Activated T-helper 2 cell treated with anti-CD3 and anti-CD28 coated beads, Interferon-gamma antibody, Interleukin-2, Interleukin-4, amounts not matched to agents 10 μg/mL and 5 μg/mL and 100 μg/mL, durations not matched to agents 14 hours and 24 hours and 36 hours (primary cell): ENCODE data around the gene FOXR1. TPM values are rescaled to one million over a fixed set of nuclear protein-coding genes. Genes with fewer than 3 reads are reported as not detected.
A peak's percentile ranks its signal among the peaks of the same experiment; 100 is the strongest.
"Not testable (repeated sequence)": the region's sequence is repeated elsewhere in the genome, so short reads cannot be mapped to it uniquely, and the experiment has no call there.

Source experiments
- DNase-seq: peaks from one replicate; pipeline ENCODE4 v3.0.0; 2021; ENCODE audit warnings: low spot score
- H3K27ac Mint-ChIP-seq: one replicate; pipeline ENCODE4 v1.8.0; 2021; ENCODE audit warnings: mixed read lengths
- H3K27me3 Mint-ChIP-seq: one replicate; pipeline ENCODE4 v1.8.0; 2021; ENCODE audit warnings: low read depth, mixed read lengths
- H3K36me3 Mint-ChIP-seq: one replicate; pipeline ENCODE4 v1.8.0; 2021; ENCODE audit warnings: low read depth, mixed read lengths
- H3K4me1 Mint-ChIP-seq: one replicate; pipeline ENCODE4 v1.8.0; 2021; ENCODE audit warnings: low read depth, mixed read lengths
- H3K4me3 Mint-ChIP-seq: one replicate; pipeline ENCODE4 v1.8.0; 2021; ENCODE audit warnings: low read depth, mild to moderate bottlenecking, moderate library complexity, mixed read lengths
- H3K9me3 Mint-ChIP-seq: one replicate; pipeline ENCODE4 v1.8.0; 2021; ENCODE audit warnings: mixed read lengths
- intact Hi-C: fragments of 100-400 bp; cut with micrococcal nuclease; formaldehyde crosslinking; loops from one replicate; pipeline ENCODE4 v1.15.1; 2023
- total RNA-seq: library from RNA; stranded (reverse); gene quantifications from 2 replicates; pipeline ENCODE4 v1.2.3, GENCODE V29; 2022

Gene FOXR1
- total RNA-seq, 1 donor from 2014 or later, result not detected

- no peak for DNase-seq
- Mint-ChIP-seq H3K27me3 (no peaks in the 10 kb centered on the region), H3K9me3 (no peaks in the 10 kb centered on the region), H3K36me3 (peaks cover 71% of the 10 kb centered on the region), H3K4me3 (peak overlapping the region; percentile 35), H3K27ac (peak overlapping the region; percentile 41), H3K4me1 (peaks cover 17% of the 10 kb centered on the region)
- intact Hi-C loops, result loop anchor here (5.0 kb wide), 1 partner anchor 88 kb away; the partner anchor contains the start of gene BCL9L
Measured at GRCh38 chr11:119015054-119015611, 43.6 kb downstream of the FOXR1 start.

DNA sequence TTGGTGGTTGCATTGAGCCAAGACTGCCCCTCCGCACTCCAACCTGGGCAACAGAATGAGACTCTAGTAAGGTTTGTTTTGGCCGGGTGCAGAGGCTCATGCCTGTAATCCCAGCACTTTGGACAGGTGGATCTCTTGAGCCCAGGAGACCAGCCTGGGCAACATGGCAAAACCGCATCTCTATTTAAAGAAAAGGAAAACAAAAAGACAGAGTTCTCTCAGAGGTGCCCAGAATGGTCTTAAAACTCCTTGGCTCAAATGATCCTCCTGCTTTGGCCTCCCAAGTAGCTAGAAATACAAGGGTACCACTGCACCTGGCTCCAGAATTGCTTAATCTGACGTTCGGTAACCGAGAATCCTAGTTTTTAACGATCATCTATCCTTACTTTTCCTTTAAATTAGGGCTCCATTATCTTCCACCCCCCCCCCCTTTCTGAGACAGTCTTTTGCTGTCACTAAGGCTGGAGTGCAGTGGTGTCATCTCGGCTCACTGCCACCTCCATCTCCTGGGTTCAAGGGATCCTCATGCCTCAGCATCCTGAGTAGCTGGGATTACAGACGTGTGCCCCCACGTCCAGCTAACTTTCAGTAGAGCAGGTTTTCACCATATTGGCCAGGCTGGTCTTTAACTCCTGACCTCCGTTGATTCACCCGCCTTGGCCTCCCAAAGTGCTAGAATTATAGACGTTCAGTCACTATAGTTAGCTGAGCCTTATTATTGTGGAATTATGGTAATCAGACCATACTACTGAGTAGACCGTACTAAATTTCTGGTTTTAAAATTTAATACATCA is 44.9 kb downstream of the FOXR1 start:
- Mint-ChIP-seq H3K36me3 (peaks cover 77% of the 10 kb centered on the region), H3K4me1 (peaks cover 21% of the 10 kb centered on the region), H3K27me3 (no peaks in the 10 kb centered on the region), H3K27ac (peak overlapping the region; percentile 100), H3K9me3 (no peaks in the 10 kb centered on the region), H3K4me3 (peak overlapping the region; percentile 99)
- intact Hi-C loops, result loop anchor here (5.0 kb wide), 1 partner anchor 89 kb away; the partner anchor contains the start of gene BCL9L
- DNase-seq, result no peak

- not testable (repeated sequence) for DNase-seq, H3K27me3 Mint-ChIP-seq, H3K9me3 Mint-ChIP-seq
- Mint-ChIP-seq H3K36me3 (peaks cover 82% of the 10 kb centered on the region), H3K4me1 (peaks cover 25% of the 10 kb centered on the region), H3K4me3 (peak overlapping the region; percentile 99), H3K27ac (peak overlapping the region; percentile 100)
- intact Hi-C loops, result loop anchor here (5.0 kb wide), 1 partner anchor 90 kb away; the partner anchor contains the start of gene BCL9L
Measured at GRCh38 chr11:119017377-119017776, 45.8 kb downstream of the FOXR1 start.

- Mint-ChIP-seq H3K27ac (peak within 1 kb of the TSS; percentile 100), H3K27me3 (no peaks in the 10 kb centered on the region), H3K36me3 (peaks cover 81% of the 10 kb centered on the region), H3K4me1 (peaks cover 25% of the 10 kb centered on the region), H3K9me3 (no peaks in the 10 kb centered on the region), H3K4me3 (peak within 1 kb of the TSS; percentile 99)
- peak; percentile 93 for DNase-seq
- intact Hi-C loops, result loop anchor here (1.0 to 5.0 kb wide), 8 partner anchors 12 to 188 kb away; partner anchors contain the start of genes BCL9L, CBL, CENATAC and HMBS
Measured at GRCh38 chr11:119018074-119018938, 46.7 kb downstream of the FOXR1 start, which contains the start of the genes RPS25 and TRAPPC4. Gene RPS25 (minus strand): TSS chr11:119018343. CDS start chr11:119018284, 59 bp downstream. Gene TRAPPC4 (plus strand): TSS chr11:119018766. CDS start chr11:119018796, 30 bp downstream.

- intact Hi-C loops, result loop anchor here (2.0 to 5.0 kb wide), 5 partner anchors 37 to 187 kb away; partner anchors contain the start of genes BCL9L, CBL, HMBS and HYOU1
- peaks cover 28% of the 10 kb centered on the region for H3K4me1 Mint-ChIP-seq
- H3K27ac Mint-ChIP-seq, result peak overlapping the region; percentile 100
- no peaks in the 10 kb centered on the region for H3K9me3 Mint-ChIP-seq
- DNase-seq, result no peak
- H3K4me3 Mint-ChIP-seq, result peak overlapping the region; percentile 99
- peaks cover 83% of the 10 kb centered on the region for H3K36me3 Mint-ChIP-seq
- H3K27me3 Mint-ChIP-seq, result no peaks in the 10 kb centered on the region
Measured at GRCh38 chr11:119019996-119020395, 48.4 kb downstream of the FOXR1 start.

DNA sequence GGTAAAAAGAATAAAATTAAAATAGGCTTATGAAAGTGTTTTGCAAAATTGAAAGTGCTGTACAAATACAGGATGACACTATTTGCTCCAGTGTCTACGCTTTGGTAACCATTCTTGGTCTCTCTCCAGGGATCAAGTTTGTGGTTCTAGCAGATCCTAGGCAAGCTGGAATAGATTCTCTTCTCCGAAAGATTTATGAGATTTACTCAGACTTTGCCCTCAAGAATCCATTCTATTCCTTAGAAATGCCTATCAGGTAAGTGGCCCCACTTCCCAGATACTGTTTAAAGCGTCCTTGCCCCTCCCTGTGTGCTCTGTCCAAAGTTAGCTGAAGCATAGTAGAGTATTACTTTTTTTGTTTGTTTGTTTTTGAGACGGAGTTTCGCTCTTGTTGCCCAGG is 50.1 kb downstream of the FOXR1 start:
- Mint-ChIP-seq H3K36me3 (peaks cover 74% of the 10 kb centered on the region), H3K4me3 (peak overlapping the region; percentile 56), H3K4me1 (peaks cover 22% of the 10 kb centered on the region), H3K27me3 (no peaks in the 10 kb centered on the region), H3K27ac (no peak overlapping the region), H3K9me3 (no peaks in the 10 kb centered on the region)
- no peak for DNase-seq
- intact Hi-C loops, result no loop called here

GRCh38 chr11:119023741-119024140 is 52.2 kb downstream of the FOXR1 start:
- no peak for DNase-seq
- Mint-ChIP-seq H3K27me3 (no peaks in the 10 kb centered on the region), H3K4me1 (peaks cover 24% of the 10 kb centered on the region), H3K9me3 (no peaks in the 10 kb centered on the region), H3K36me3 (peaks cover 63% of the 10 kb centered on the region), H3K4me3 (no peak overlapping the region), H3K27ac (peak overlapping the region; percentile 47)
- intact Hi-C loops, result no loop called here

DNA sequence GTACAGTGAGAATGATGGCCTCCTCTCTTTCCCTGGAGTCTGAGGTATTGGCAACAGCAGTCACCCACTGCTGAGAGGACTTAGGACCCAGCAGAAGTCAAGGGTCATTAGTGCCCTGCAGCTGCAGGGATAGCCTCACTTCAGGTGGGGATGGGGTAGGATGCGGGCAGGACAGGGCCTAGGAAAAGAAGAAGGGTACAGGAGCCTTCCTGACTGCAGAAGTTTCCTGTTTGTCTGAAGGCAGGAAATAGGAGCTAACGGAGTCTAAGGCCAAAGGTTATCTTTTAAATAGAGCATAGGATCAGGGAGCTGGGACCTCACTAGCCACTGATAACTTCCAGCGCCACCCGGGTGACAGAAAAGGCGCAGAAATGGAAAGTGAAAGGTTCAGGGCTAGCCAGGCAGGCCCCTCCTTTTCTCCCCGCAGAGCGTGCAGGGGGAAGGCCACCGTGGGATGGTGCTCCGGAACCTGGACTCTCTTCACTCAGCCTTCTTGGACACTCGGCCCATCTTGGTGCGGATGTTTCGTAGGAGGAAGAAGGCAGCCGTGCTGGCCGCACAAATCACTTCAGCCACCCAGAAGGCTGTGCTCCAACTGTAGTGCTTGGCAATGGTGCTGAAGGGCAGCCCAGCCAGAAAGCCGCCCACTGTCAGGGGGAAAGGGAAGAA is 53.0 kb downstream of the FOXR1 start:
- intact Hi-C loops, result no loop called here

GRCh38 chr11:119025099-119025473 is 53.5 kb downstream of the FOXR1 start:
- DNase-seq, result no peak
- Mint-ChIP-seq H3K4me1 (peaks cover 32% of the 10 kb centered on the region), H3K27me3 (no peaks in the 10 kb centered on the region), H3K36me3 (peaks cover 63% of the 10 kb centered on the region), H3K27ac (no peak overlapping the region), H3K9me3 (no peaks in the 10 kb centered on the region), H3K4me3 (no peak overlapping the region)
- intact Hi-C loops, result no loop called here

More for the DNA sequence above, 53.0 kb downstream of the FOXR1 start:
- no peaks in the 10 kb centered on the region for H3K27me3 Mint-ChIP-seq
- no peak overlapping the region for H3K27ac Mint-ChIP-seq
- DNase-seq, result no peak
- H3K4me1 Mint-ChIP-seq, result peaks cover 32% of the 10 kb centered on the region
- peaks cover 68% of the 10 kb centered on the region for H3K36me3 Mint-ChIP-seq
- H3K9me3 Mint-ChIP-seq, result no peaks in the 10 kb centered on the region
- no peak overlapping the region for H3K4me3 Mint-ChIP-seq

DNA sequence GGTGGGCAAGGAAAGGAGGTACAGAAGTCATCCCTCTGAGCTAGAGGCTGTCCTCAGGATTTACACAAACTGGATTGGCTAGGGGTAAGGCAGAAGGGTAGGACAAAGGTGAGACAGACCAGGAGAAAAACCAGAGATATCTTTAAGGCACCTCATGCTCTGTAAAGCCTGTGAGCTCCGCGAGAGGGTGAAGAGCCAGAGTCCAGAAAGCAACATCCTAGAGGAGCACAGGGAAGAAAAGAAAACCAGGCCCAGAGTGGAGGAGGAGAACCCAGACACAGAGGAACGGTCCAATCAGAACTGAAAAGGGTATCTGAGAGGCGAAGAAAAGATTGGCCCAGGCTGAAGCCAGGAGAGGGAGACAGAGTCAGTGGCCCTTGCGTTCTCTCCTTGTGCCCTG is 54.0 kb downstream of the FOXR1 start:
- Mint-ChIP-seq H3K36me3 (peaks cover 59% of the 10 kb centered on the region), H3K9me3 (no peaks in the 10 kb centered on the region), H3K27me3 (no peaks in the 10 kb centered on the region), H3K27ac (no peak overlapping the region), H3K4me3 (no peak overlapping the region), H3K4me1 (peaks cover 28% of the 10 kb centered on the region)
- intact Hi-C loops, result no loop called here
- DNase-seq, result no peak

GRCh38 chr11:119025978-119026766 is 54.6 kb downstream of the FOXR1 start:
- no peak overlapping the region for H3K27ac Mint-ChIP-seq
- no peak overlapping the region for H3K4me3 Mint-ChIP-seq
- peaks cover 28% of the 10 kb centered on the region for H3K4me1 Mint-ChIP-seq
- intact Hi-C loops, result no loop called here
- H3K27me3 Mint-ChIP-seq, result no peaks in the 10 kb centered on the region
- peaks cover 58% of the 10 kb centered on the region for H3K36me3 Mint-ChIP-seq
- H3K9me3 Mint-ChIP-seq, result no peaks in the 10 kb centered on the region
- no peak for DNase-seq
